GM23338 (cell line): ENCODE data around the gene RHBDF2. TPM values are rescaled to one million over a fixed set of nuclear protein-coding genes. Genes with fewer than 3 reads are reported as not detected.

Experiments
- ATAC-seq: fragments of 200-7000 bp; cut with Tn5 transposase; 3 replicates; pipeline ENCODE4 v1.9.1; 2020
- DNase-seq: peaks from one replicate; pipeline ENCODE4 v3.0.0-alpha.2; 2015; ENCODE audit warnings: low spot score
- H2AFZ ChIP-seq: fragments of 200-600 bp; sonication (generic); 2 replicates; pipeline ENCODE4 v1.8.0; 2016; ENCODE audit warnings: antibody characterized with exemption, mild to moderate bottlenecking, moderate library complexity
- H3F3A ChIP-seq: fragments of 200-600 bp; sonication (generic); replicated peaks from 2 replicates; pipeline ENCODE4 v1.8.0; 2017; ENCODE audit warnings: antibody characterized with exemption, mixed run types, low read depth
- H3K27ac ChIP-seq: fragments of 200-600 bp; sonication (generic); 2 replicates; pipeline ENCODE4 v1.6.1; 2016; ENCODE audit warnings: low read depth
- H3K27me3 ChIP-seq: fragments of 200-600 bp; sonication (generic); 2 replicates; pipeline ENCODE4 v1.8.0; 2016; ENCODE audit warnings: mild to moderate bottlenecking, mixed run types, moderate library complexity; ENCODE audit not compliant: insufficient read depth
- H3K36me3 ChIP-seq: fragments of 200-600 bp; sonication (generic); 2 replicates; pipeline ENCODE4 v1.8.0; 2016; ENCODE audit warnings: mild to moderate bottlenecking; ENCODE audit not compliant: insufficient read depth
- H3K4me1 ChIP-seq: fragments of 200-600 bp; sonication (generic); 2 replicates; pipeline ENCODE4 v1.8.0; 2016; ENCODE audit warnings: mild to moderate bottlenecking, moderate library complexity; ENCODE audit not compliant: insufficient read depth
- H3K4me2 ChIP-seq: fragments of 200-600 bp; sonication (generic); 2 replicates; pipeline ENCODE4 v1.7.1; 2017; ENCODE audit warnings: mixed run types
- H3K4me3 ChIP-seq: fragments of 200-600 bp; sonication (generic); 2 replicates; pipeline ENCODE4 v1.6.1; 2016; ENCODE audit warnings: mixed run types
- H3K79me2 ChIP-seq: fragments of 200-600 bp; sonication (generic); replicated peaks from 2 replicates; pipeline ENCODE4 v1.8.0; 2017; ENCODE audit warnings: mild to moderate bottlenecking; ENCODE audit not compliant: insufficient read depth
- H3K9me2 ChIP-seq: fragments of 200-600 bp; sonication (generic); 2 replicates; pipeline ENCODE4 v1.8.0; 2017; ENCODE audit not compliant: insufficient read depth
- H4K20me1 ChIP-seq: fragments of 200-600 bp; sonication (generic); replicated peaks from 2 replicates; pipeline ENCODE4 v1.8.0; 2017; ENCODE audit warnings: mild to moderate bottlenecking; ENCODE audit not compliant: insufficient read depth
- H3K27ac Mint-ChIP-seq: 2 replicates; pipeline ENCODE4 v1.8.0; 2020; ENCODE audit warnings: inconsistent platforms, mild to moderate bottlenecking, moderate library complexity, mixed read lengths
- H3K27me3 Mint-ChIP-seq: 3 replicates; pipeline ENCODE4 v1.8.0; 2022; ENCODE audit warnings: low read depth, mild to moderate bottlenecking, moderate library complexity, mixed read lengths, inconsistent platforms; ENCODE audit not compliant: insufficient read depth, poor library complexity
- H3K36me3 Mint-ChIP-seq: 3 replicates; pipeline ENCODE4 v1.8.0; 2021; ENCODE audit warnings: low read depth, mild to moderate bottlenecking, inconsistent platforms, moderate library complexity, mixed read lengths
- H3K4me1 Mint-ChIP-seq: 3 replicates; pipeline ENCODE4 v1.8.0; 2020; ENCODE audit warnings: mild to moderate bottlenecking, inconsistent platforms, mixed read lengths
- H3K4me3 Mint-ChIP-seq: 3 replicates; pipeline ENCODE4 v1.8.0; 2021; ENCODE audit warnings: moderate library complexity, mild to moderate bottlenecking, inconsistent platforms, mixed read lengths
- H3K9me3 Mint-ChIP-seq: 3 replicates; pipeline ENCODE4 v1.8.0; 2020; ENCODE audit warnings: moderate library complexity, mild to moderate bottlenecking, inconsistent platforms, mixed read lengths
- CREB1 ChIP-seq: fragments of 250-450 bp; sonication (Bioruptor Pico); IDR thresholded peaks from 2 replicates; pipeline ENCODE4 v1.5.0; 2020; ENCODE audit warnings: low read depth, mild to moderate bottlenecking, moderate library complexity
- ETS1 ChIP-seq: IDR thresholded peaks from 2 replicates; pipeline ENCODE4 v1.6.1; 2016; ENCODE audit warnings: antibody characterized with exemption
- EZH2 ChIP-seq: fragments of 200-600 bp; sonication (generic); IDR thresholded peaks from one replicate; pipeline ENCODE4 v1.8.0; 2017; ENCODE audit warnings: antibody characterized with exemption, mild to moderate bottlenecking, low read depth; ENCODE audit not compliant: unreplicated experiment
- EZH2phosphoT487 ChIP-seq: fragments of 200-600 bp; sonication (generic); IDR thresholded peaks from one replicate; pipeline ENCODE4 v1.8.1; 2018; ENCODE audit warnings: antibody characterized with exemption; ENCODE audit not compliant: unreplicated experiment
- JUNB ChIP-seq: IDR thresholded peaks from one replicate; pipeline ENCODE4 v1.6.1; 2016; ENCODE audit warnings: antibody characterized with exemption; ENCODE audit not compliant: unreplicated experiment
- NANOG ChIP-seq: IDR thresholded peaks from 2 replicates; pipeline ENCODE4 v1.6.1; 2016; ENCODE audit warnings: antibody characterized with exemption, borderline replicate concordance
- POLR2AphosphoS5 ChIP-seq: IDR thresholded peaks from 2 replicates; pipeline ENCODE4 v1.6.1; 2016; ENCODE audit warnings: antibody characterized with exemption, low read depth
- REST ChIP-seq: IDR thresholded peaks from one replicate; pipeline ENCODE4 v1.6.1; 2018; ENCODE audit warnings: antibody characterized with exemption; ENCODE audit not compliant: unreplicated experiment
- STAT1 ChIP-seq: IDR thresholded peaks from one replicate; pipeline ENCODE4 v1.6.1; 2016; ENCODE audit warnings: antibody characterized with exemption; ENCODE audit not compliant: unreplicated experiment
- ZNF114 ChIP-seq: fragments of 250-450 bp; sonication (Bioruptor Pico); IDR thresholded peaks from 2 replicates; pipeline ENCODE4 v1.5.0; 2020; ENCODE audit warnings: mild to moderate bottlenecking, moderate library complexity
- ZNF331 ChIP-seq: fragments of 250-450 bp; sonication (Bioruptor Pico); IDR thresholded peaks from 2 replicates; pipeline ENCODE4 v1.5.0; 2020; ENCODE audit warnings: low read depth, mild to moderate bottlenecking, moderate library complexity
- ZNF462 ChIP-seq: fragments of 250-450 bp; sonication (Bioruptor Pico); IDR thresholded peaks from 2 replicates; pipeline ENCODE4 v1.5.0; 2020; ENCODE audit warnings: mild to moderate bottlenecking, moderate library complexity
- polyA plus RNA-seq: library from polyadenylated mRNA; unstranded; fragments of >200 nt; fragmentation: Nextera tagmentation; extraction: Ambion mirVana; gene quantifications from 2 replicates; pipeline ENCODE4 v1.2.1, GENCODE V29; 2016
- total RNA-seq: library from RNA; depleted of rRNA; stranded (reverse); fragments of >200 nt; shearing (Covaris generic); gene quantifications from 2 replicates; pipeline ENCODE4 v1.2.3, GENCODE V29; 2014

RHBDF2 gene
- total and polyA plus RNA-seq, 2 experiments from 2014 or later = 9.4 to 29.5 TPM

GRCh38 chr17:76530095-76530723, 29.0 kb upstream of the RHBDF2 start:
- Histone ChIP-seq H3K27me3 (peaks cover 4% of the 10 kb centered on the region; the same call in 1 of the 2 replicates), H3K4me3 (no peak overlapping the region), H3K4me1 (peaks cover 9% of the 10 kb centered on the region; the same call in 1 of the 2 replicates), H2AFZ (peak overlapping the region; percentile 59; the same call in 1 of the 2 replicates), H4K20me1 (no peaks in the 10 kb centered on the region), H3K79me2 (no peaks in the 10 kb centered on the region), H3K4me2 (no peak overlapping the region), H3F3A (0 out of 2 replicates have a peak, but pooled peaks cover 5% of the 10 kb centered on the region), H3K36me3 (no peaks in the 10 kb centered on the region), H3K27ac (no peak overlapping the region), H3K9me2 (no peaks in the 10 kb centered on the region)
- H3K27me3 Mint-ChIP-seq = peaks cover 13% of the 10 kb centered on the region
- TF ChIP-seq NANOG = no peak
- TF ChIP-seq REST = no peak
- no peak for TF ChIP-seq ZNF462
- TF ChIP-seq EZH2phosphoT487 = no peak
- no peak for TF ChIP-seq ETS1
- no peak for TF ChIP-seq JUNB
- no peak for TF ChIP-seq EZH2
- TF ChIP-seq ZNF331 = no peak
- no peak for TF ChIP-seq STAT1
- no peak for TF ChIP-seq CREB1 (CRISPR knock-in tag)
- TF ChIP-seq POLR2AphosphoS5 = no peak
- TF ChIP-seq ZNF114 (CRISPR knock-in tag) = no peak
- no peaks in the 10 kb centered on the region for H3K36me3 Mint-ChIP-seq
- ATAC-seq (no peak; the same call in 2 of the 3 replicates), DNase-seq (no peak)
- H3K4me3 Mint-ChIP-seq = no peak overlapping the region
- no peaks in the 10 kb centered on the region for H3K9me3 Mint-ChIP-seq
- peak overlapping the region; percentile 48; the same call in 1 of the 2 replicates for H3K27ac Mint-ChIP-seq
- H3K4me1 Mint-ChIP-seq = peaks cover 30% of the 10 kb centered on the region
